ENCODE results near the gene EPB42. TPM values are rescaled to one million over a fixed set of nuclear protein-coding genes. Genes with fewer than 3 reads are reported as not detected.

EPB42 gene
- total RNA-seq, 1 experiment from 2014 or later: 0.10 TPM

- CTCF ChIA-PET: interaction anchor here (1.0 kb wide), 1 partner anchor 20 kb away, joined by 5 read pairs; no protein-coding TSS in a partner anchor
- in situ Hi-C loops (cut with HindIII; ENCODE audit: low pct_unique_long_range_greater_than_20kb, low sequenced_read_pairs): no loop called here
Measured at GRCh38 chr15:43206054-43206453, 14.8 kb downstream of the EPB42 start.

DNA sequence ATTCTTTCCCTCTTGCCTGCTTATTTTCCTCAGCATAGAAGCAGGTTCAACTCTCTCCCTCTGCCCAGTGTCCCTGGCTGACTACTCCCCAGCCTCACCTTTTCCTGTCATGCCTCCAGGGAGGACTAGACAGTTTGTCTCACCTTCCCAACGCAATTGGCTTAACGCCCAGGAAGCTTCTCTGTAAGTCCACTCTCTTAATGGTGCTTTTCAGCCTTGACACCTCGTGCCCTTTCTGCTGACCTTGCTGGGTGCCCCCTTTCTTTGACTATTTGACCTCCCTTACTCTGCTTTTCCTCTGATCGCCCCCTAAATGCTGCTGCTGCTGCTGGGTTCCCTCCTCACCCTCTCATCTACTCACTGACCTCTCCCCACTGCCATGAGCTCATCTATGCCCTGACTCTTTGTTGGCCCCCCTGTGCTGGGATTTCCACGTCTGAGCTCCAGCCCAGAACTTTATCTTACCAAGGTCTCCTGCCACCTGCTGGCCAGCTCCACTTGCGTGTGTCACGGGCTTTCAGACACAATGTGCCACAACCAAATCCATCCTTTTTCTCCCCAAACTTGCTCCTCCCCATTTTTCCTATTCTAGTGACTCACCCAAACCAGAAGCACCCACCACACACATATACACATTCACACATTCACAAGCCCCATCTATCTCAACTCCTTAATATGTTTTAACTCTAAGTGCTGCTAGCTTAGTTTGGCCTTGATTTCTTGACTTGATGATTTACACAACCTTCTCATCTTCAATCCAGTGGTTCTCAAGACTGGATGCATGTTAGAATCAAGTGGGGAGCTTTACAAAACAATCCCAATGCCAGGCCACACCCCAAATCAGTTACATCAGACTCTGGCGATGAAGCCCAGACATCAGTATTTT is 16.6 kb downstream of the EPB42 start:
- Histone ChIP-seq H3K9me3 (ENCODE audit: control insufficient read depth, insufficient read depth, low read depth, low read length) (no peaks in the 10 kb centered on the region), H3K27ac (ENCODE audit: low read length) (no peak overlapping the region), H3K27me3 (ENCODE audit: control insufficient read depth, insufficient read depth, low read length) (peaks cover 3% of the 10 kb centered on the region; the same call in 1 of the 2 replicates), H3K4me1 (ENCODE audit: control insufficient read depth, insufficient read depth, low read length) (no peaks in the 10 kb centered on the region), H3K4me3 (ENCODE audit: low read depth in 2 of 2, low read length in 2 of 2) (no peak overlapping the region), H3K36me3 (ENCODE audit: control insufficient read depth, insufficient read depth, low read length) (no peaks in the 10 kb centered on the region)
- ChIA-PET POLR2A (no interaction called here), CTCF (interaction anchor here (0.6 to 1.4 kb wide), 6 partner anchors 9 to 181 kb away, joined by 3 to 12 read pairs (median 4); no protein-coding TSS in a partner anchor)
- intact Hi-C loops (cut with micrococcal nuclease; ENCODE audit: unreplicated experiment): no loop called here
- BruUV-seq (replicated peaks): no TSS peak
- TF ChIP-seq, protein P1, sequence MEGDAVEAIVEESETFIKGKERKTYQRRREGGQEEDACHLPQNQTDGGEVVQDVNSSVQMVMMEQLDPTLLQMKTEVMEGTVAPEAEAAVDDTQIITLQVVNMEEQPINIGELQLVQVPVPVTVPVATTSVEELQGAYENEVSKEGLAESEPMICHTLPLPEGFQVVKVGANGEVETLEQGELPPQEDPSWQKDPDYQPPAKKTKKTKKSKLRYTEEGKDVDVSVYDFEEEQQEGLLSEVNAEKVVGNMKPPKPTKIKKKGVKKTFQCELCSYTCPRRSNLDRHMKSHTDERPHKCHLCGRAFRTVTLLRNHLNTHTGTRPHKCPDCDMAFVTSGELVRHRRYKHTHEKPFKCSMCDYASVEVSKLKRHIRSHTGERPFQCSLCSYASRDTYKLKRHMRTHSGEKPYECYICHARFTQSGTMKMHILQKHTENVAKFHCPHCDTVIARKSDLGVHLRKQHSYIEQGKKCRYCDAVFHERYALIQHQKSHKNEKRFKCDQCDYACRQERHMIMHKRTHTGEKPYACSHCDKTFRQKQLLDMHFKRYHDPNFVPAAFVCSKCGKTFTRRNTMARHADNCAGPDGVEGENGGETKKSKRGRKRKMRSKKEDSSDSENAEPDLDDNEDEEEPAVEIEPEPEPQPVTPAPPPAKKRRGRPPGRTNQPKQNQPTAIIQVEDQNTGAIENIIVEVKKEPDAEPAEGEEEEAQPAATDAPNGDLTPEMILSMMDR (IDR thresholded peaks at IDR 0.05): peak; percentile 85
- no peak for TF ChIP-seq SIN3A (IDR thresholded peaks at IDR 0.05; ENCODE audit: borderline replicate concordance, insufficient read depth, low read depth, low read length)
- ATAC-seq (peak; percentile 72; the same call in 1 of the 2 replicates), DNase-seq (ENCODE audit: low read depth, low spot score) (no peak)
- in situ Hi-C loops (cut with HindIII; ENCODE audit: low pct_unique_long_range_greater_than_20kb, low sequenced_read_pairs): no loop called here

More at GRCh38 chr15:43206054-43206453, 14.8 kb downstream of the EPB42 start:
- H3K4me1 ChIP-seq (ENCODE audit: control insufficient read depth, insufficient read depth, low read length): no peaks in the 10 kb centered on the region
- TF ChIP-seq, protein P1 (IDR thresholded peaks at IDR 0.05): no peak
- TF ChIP-seq POLR2AphosphoS5 (IDR thresholded peaks at IDR 0.05; ENCODE audit: low read depth, low read length): no peak
- TF ChIP-seq SIN3A (IDR thresholded peaks at IDR 0.05; ENCODE audit: borderline replicate concordance, insufficient read depth, low read depth, low read length): no peak
- TF ChIP-seq, protein P2, sequence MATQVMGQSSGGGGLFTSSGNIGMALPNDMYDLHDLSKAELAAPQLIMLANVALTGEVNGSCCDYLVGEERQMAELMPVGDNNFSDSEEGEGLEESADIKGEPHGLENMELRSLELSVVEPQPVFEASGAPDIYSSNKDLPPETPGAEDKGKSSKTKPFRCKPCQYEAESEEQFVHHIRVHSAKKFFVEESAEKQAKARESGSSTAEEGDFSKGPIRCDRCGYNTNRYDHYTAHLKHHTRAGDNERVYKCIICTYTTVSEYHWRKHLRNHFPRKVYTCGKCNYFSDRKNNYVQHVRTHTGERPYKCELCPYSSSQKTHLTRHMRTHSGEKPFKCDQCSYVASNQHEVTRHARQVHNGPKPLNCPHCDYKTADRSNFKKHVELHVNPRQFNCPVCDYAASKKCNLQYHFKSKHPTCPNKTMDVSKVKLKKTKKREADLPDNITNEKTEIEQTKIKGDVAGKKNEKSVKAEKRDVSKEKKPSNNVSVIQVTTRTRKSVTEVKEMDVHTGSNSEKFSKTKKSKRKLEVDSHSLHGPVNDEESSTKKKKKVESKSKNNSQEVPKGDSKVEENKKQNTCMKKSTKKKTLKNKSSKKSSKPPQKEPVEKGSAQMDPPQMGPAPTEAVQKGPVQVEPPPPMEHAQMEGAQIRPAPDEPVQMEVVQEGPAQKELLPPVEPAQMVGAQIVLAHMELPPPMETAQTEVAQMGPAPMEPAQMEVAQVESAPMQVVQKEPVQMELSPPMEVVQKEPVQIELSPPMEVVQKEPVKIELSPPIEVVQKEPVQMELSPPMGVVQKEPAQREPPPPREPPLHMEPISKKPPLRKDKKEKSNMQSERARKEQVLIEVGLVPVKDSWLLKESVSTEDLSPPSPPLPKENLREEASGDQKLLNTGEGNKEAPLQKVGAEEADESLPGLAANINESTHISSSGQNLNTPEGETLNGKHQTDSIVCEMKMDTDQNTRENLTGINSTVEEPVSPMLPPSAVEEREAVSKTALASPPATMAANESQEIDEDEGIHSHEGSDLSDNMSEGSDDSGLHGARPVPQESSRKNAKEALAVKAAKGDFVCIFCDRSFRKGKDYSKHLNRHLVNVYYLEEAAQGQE (IDR thresholded peaks at IDR 0.05; ENCODE audit: insufficient read depth in 1 of 2, low read depth in 2 of 2, low read length in 1 of 2): no peak
- TF ChIP-seq TCF7L2 (IDR thresholded peaks at IDR 0.05; ENCODE audit: low read depth, low read length): no peak
- H3K9me3 ChIP-seq (ENCODE audit: control insufficient read depth, insufficient read depth, low read depth, low read length): no peaks in the 10 kb centered on the region
- intact Hi-C loops (cut with micrococcal nuclease; ENCODE audit: unreplicated experiment): no loop called here
- POLR2A ChIA-PET: no interaction called here
- BruUV-seq (replicated peaks): no TSS peak
- no peaks in the 10 kb centered on the region for H3K36me3 ChIP-seq (ENCODE audit: control insufficient read depth, insufficient read depth, low read length)
- no peak overlapping the region for H3K27ac ChIP-seq (ENCODE audit: low read length)
- ATAC-seq: no peak
- DNase-seq (ENCODE audit: low read depth, low spot score): no peak
- H3K4me3 ChIP-seq (ENCODE audit: low read depth in 2 of 2, low read length in 2 of 2): no peak overlapping the region
- H3K27me3 ChIP-seq (ENCODE audit: control insufficient read depth, insufficient read depth, low read length): peaks cover 3% of the 10 kb centered on the region; the same call in 1 of the 2 replicates
